NCI-H82 (cell line): ENCODE measurements around the gene VDR.

Experiments
- DNase-seq: peaks from one replicate; lab custom pipeline; 2025; lab: John Stamatoyannopoulos, UW

VDR gene

DNA sequence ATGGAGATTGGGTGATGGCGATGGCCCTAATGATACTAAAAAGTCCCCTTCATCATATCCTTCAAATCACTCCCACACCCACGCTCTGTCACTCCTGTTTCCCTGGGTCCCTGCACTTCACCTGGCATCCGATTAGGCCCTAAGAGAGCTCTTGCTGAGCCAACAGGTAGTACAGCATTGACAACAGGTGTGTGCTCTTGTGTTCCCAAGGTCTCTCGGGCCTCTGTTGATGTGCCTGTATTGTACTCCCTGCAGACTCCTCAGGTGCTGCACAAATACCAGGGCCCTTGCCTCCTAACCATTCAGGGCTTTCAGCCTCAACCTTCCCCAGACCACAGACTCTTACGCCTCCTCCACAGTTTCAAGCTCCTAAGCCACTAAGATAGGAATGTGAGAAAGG lies 25.8 kb upstream of the VDR start:
- no peak for DNase-seq

DNA sequence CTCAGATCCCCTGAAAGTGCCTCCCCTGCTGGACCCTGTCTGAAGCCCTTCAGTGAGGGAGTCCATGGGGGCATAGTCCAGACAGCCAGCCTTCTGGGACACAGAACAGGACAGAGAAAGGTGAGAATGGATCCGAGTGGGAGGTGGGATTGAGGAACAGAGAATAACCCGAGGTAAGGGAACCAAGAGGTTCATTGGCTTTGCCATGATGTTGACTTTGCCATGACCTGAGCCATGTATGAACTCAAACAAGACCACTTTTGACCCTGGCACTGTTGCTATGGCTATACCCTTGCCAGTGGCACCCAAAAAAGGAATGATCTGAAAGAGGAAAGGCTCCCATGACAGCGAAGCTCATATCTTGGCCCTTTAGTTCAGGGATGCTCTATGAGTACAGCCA lies 22.6 kb upstream of the VDR start:
- DNase-seq, result no peak

DNA sequence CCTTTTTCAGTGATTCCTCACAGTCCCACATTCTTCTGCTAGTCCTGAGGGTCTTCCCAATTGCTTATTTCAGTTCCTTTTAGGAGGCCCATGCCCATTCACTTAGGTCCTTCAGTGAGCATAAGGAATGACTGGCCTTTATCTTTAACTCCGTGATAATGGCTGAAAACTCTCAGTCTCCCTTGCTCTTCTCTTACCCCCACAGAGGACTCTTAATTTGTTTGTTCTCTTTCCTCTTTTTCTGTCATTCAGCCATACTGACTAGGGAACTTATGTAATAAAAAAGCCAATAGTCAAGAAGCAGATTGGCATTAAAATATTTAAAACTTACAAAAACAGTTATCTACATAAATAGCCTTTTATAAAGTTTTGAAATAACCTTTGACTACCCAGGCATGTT lies 17.1 kb upstream of the VDR start:
- no peak for DNase-seq

DNA sequence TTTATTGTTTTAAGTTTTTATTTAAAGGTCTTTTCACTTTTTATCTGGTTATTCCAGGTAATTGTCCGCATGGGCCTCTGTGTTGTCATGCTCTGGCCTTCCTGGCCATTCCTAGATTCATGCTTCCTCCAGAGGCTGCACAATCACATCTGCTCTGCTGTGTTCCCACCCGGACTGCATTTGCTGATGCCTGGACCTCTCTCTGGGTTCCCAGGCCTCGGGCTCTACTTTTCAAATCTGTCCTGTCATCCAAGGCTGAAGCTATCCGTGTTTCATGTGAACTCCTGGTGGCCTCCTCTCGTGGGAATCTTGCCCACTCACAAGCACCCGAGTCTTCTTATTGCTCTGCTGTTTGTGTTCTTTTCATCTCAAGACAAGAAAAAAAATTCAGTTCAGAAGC lies 16.1 kb upstream of the VDR start:
- no peak for DNase-seq

DNA sequence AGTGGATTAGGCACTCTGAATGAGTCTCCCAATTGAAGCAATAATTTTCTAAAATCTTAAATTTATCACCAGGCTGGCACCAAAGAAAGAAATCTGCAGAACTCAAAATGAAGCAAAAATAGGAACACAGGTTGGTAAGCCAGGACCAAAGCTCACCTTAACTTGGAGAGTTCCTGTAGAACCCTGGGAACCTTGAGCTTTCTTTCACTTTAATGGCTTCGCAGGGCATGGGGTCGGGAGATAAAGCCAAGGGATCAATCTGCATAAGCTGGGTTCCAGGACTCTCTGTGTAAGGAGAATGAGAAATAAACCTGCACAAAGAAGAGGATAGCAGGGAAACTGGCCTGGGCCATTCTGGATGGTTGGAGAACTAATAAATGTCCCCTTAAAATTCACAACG lies 8.3 kb upstream of the VDR start:
- peak; percentile 22 for DNase-seq

DNA sequence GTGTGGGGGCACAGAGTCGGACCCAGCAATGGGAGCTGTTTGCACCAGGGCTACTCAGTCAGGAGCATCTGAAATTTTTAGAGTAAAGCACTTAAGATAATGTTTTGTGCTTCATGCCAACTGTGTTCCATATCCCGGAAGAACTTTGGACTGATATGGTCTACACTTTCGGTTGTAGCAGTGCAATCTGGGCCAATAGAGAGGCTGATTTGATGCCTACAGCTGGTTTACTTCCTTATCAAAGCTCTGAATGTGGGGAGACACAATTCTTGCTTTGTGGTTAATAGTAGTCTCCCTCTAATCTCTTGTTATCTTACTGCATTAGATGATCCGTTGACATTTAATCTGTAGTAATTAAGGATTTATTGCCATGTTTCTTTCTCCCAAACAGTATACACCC lies 7.8 kb upstream of the VDR start:
- DNase-seq, result peak; percentile 31

DNA sequence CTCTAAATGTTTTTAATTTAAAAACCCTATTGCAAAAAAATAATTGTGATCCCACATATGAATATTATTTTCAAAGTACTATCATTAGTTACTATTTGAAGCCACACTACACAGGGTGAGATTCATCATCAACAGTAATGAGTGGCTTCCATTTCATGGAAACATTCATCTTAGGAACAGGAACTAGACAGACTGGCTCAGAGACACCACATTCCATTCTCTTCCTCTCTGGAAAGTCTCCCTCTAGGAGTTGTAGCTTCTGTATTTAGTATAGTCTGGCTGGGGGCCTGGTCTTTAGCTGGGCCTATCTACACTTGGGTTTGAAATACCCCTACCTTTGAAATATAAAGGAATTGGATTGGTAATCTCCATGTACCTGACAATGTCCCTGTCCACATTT lies 6.2 kb upstream of the VDR start:
- no peak for DNase-seq

DNA sequence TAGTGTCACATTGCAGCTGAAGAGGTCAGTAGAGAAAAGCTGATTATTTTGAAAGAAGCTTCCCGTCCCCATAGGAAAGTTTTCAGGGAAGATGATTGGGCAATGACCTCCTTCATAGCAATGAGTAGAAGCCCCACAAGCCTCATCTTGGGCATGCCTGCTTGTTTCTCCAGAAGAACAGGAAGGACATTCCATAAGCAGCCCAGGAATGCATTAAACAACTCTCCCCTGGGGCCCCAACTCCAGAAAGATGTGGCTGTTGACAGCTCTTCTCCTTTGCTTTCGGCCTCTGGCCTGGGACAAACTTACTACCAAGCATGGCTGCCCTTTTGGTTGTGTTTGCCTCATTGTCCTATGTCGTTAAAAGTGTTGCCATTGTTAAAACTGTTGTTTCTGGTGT lies 5.7 kb upstream of the VDR start:
- DNase-seq, result no peak

DNA sequence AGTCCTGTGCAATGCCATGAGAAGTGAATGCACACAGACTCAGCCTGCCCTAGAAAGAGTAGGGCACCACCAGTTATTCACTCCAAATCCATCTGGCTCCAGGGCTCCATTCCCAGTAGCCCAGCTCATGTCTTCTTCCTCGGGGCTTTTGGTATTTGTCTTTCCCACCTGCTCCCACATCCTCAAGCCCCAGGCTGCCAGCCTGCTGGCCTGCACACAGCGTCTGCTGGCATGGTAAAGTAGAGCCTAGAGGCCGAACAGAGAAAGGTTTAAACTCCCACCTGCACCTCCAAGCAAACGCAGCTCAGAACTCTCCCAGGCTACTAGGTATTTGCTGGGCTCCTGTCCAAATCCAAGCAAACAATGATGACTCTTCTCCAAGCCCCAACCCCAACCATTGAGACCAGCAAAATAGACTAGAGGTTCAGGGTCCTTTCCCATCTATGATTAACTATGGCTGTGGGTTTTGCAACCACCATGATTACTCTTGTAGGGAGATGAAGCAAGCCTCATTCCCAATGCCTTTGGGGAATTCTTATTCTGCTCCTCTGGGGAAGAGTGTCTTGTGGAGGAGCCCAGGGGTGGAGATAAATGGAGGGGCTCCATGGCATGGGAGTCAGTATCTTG lies 5.2 kb upstream of the VDR start:
- DNase-seq, result no peak

DNA sequence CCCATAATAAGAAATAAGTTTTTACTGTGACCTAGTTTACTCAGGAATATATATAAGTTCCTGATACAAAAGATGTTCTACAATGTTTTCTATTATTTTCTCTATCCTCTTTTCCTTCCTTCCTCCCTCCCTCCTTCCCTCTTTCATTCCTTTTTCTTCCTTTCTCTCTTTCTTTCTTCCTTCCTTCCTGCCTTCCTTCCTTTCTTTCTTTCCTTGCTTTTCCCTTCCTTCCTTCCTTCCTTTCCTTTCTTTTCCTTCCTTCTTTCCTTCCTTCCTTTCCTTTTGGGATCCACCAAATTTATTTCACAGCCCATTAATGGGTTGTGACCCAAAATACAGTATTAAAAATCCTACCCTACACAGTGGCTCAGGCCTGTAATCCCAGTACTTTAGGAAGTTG lies 3.9 kb upstream of the VDR start:
- no peak for DNase-seq

DNA sequence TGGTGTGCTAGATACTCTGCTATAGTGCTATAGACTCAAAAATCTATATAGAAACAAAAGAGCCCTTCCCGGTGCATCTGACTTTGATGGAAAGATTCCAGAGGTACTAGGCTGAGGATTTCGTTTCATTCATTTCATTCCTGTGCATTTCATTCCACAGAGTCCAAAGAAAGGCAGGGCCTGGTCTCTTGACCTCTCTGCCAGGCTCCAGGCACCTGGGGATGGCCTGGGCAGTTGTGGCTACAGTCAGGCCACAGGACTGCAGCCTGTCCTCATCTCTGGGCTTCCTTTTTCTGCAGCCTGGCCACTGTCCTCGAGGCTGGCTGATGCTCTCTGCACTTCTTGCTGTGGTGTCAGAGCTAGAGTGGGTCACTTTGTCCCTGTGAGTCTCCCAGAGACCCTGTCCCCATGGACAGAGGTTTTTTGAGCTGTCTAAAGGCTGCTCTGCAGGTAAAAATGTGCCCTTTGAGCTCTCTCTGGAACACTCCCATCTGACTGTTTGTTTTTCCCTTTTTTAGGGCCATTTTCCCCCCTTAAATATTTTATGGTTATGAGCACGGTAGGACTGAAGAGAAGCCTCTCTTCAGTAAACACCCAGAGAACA lies 3.2 kb upstream of the VDR start:
- DNase-seq, result no peak

DNA sequence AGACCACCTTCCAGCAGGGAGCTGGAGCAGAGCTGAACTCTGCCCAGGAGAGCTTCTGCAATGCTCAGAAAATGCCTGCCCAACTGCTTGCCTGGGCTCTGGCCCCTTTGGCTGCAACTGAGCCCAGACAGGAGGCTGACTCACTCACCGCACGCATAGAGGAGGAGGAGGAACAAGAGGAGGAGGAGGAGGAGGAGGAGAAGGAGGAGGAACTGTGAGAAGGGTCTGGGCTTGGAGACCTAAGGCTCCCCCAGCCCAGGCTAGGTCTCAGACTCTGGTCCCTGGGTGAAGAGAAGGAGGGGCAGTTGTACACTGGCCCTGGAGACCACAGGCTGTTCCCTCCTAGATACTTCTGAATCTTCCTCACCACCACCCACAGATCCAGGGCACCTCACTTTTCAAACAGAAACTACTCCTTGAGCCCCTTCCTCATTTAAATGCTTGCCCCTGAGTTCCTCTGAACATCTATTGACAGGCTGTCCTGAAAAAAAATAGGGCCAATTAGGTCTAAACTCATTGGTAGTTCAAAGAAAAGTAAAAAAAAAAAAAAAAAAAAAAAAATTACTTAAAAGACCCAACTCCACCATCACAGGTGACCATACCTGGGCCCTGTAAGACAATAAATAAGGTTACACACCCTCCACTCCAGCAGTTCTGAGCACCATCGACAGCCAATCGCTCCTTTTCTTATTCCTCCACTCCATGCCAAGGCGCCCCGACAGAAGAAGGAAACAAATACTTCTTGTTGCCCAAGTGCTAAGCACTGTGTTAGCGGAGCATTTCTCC lies 674 bp downstream of the VDR start:
- DNase-seq, result no peak

DNA sequence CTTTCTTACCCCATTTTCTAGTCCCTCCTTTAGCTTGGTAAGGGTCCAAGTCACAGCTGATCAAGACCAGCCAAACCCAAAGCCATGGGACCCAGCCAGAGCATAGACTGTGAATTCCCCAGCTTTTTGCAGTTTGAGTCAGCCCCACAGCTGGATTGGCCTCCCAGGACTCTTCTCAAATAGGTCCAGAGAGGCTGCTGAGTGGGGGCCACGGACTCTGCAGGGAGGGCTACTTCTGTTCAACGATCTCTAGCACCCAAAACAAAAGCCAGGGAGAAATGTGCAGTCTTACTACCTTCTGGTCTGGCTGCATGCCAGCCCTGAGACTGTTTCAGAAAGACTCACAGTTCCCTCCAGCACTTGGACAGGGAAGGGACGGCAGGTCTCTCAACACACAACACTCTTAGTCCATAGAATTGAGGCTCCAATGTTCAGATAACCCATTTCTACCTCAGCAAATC lies 1.6 kb downstream of the VDR start:
- no peak for DNase-seq

DNA sequence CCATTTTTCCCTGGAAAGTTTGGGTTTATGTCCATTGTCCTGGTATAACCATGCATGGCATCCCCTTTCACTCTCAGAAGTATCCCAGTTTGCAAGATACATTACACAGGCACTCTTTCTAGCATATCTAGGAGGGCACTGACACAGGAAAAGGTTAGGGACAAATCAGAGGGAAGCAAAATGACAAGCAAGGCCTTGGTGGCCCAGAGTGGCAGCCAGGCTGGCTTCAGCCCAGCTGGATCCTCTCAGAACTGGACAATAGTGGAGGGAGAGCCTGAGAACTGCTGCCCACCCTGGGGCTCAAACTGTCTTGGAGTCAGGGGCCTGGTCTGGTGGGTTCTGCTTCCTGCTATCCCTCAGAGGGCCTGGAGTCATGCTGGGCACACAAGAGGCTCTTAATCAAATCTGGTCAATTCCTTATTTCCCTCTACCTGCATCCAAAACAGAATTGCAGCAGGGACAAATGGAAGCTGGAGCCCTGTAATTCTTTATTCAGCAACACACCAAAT lies 2.6 kb downstream of the VDR start:
- no peak for DNase-seq

DNA sequence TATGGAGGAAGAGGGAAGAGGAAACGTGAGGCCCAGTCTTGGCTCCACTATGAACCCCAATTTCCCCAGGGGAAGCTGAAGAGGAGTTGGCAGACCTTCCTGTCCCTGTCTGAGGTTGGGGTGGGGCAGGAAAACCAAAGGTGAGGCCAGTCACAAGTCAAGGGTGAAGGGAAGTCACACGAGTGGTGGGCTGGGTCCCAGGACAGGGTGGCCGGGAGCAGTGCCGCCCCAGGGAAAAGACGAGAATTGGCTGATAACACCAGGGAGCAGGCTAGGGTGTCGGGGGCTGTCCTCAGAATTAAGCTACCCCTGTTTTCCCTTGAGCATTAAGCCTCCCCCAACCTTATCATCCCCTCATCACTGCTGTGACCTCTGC lies 3.1 kb downstream of the VDR start:
- DNase-seq, result no peak

DNA sequence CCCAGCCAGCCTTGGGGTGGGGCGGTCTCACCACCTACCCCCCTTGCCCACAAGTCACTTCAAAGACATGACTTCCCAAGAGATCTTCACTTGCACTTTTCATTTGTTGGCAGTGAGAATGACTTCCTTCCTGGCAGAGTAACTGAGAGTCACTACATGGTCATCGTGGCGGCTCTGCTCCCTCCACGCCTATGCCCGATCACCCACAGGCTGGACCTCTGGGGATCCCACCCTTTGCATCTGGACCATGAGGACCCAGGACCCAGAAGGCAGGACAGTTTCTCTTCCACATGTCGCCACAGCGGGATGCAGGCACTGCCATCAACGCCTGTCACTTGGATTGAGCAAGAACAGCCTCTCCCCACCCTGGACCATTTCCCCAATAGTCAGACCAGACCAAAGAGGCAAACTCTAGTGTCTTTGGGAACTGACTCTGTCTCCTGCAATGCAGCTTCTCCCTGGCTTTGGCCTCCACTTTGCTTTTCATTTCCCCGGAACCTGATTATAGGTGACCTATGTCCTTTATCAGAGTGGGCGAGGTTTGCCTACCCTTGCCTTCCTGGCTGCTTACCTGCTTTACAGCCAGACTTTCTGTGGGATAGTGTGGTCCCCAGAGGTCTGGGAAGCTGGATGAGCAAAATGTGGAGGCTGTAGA lies 3.6 kb downstream of the VDR start:
- DNase-seq, result no peak

DNA sequence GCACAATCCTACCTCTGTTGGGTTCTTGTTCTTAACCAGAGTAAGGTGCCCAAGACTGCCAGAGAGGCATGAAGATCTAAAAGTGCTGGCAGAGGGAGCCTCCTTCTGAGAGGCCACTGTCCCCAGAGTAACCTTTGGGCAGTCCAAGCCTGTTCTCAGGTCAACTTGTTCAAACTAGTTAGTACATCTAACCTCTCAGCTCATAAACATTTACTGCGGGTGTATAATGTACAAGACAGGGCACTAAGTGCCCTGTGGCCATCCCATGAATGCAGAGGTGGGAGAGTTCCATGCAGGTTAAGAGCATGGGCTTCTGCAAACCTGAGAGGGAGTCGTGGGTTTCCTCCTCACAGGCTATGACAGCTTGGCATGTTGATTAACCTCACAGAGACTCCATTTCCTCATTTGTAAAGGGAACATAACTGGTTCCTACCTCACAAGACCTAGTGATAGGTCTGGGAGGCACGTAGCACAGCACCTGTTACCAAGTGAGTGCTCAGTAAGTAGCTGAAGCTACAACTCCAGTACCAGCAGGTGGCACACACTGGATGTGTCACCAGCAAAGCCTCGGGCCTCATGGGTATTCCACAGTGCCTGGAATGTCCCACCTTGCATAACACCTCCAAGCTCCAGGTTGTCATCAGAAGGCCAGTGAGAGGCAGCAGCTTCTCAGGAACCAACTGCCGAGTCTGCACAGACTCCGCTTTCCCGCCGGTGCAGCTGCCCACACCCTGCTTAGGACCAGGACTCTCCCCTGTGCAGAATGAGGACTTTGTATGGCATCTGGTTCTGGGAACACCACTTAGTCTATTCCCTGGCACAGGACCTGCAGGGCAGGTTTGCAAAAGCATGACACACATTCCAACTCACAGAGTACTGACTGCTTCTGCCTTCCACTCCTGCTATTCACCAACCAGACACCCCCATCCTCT lies 4.4 kb downstream of the VDR start:
- DNase-seq, result peak; percentile 26

DNA sequence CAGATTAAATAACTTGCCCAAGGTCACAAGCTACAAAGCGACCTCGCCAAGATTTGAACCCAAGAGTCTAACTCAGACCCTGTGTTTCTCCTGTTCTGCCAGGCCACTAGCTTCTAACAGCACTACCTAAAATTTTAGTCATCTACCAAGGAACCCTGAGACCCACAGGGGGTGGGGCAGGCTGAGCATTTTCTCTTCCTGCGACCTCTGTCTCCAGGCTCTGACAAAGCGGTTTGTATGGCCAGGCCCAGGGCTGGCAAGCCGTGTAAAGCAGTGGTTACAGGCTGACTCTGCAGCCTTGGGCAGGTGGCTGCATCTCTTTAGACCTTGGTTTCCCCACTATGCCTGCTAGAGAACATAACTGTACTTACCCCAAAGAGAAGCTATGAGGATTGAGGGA lies 5.3 kb downstream of the VDR start:
- no peak for DNase-seq

DNA sequence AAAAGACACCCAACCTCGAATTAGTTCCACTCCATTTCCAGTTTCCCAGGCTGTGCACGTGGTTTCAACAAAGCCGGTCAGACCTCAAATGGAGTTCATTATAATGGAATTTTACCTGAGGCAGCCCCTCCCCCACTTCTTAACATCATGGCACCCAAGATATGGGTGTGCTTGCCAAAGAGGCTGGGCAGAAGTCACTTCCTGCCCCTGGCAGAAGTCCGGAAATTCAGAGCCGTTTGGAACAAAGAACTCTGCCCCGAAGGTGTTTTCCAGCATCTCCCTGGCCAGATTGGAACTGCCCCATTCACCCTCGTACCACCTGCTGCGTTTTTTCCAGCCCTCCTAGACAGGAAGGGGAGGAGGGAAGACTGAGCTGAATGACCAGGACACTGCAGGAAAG lies 8.2 kb downstream of the VDR start:
- DNase-seq, result no peak

DNA sequence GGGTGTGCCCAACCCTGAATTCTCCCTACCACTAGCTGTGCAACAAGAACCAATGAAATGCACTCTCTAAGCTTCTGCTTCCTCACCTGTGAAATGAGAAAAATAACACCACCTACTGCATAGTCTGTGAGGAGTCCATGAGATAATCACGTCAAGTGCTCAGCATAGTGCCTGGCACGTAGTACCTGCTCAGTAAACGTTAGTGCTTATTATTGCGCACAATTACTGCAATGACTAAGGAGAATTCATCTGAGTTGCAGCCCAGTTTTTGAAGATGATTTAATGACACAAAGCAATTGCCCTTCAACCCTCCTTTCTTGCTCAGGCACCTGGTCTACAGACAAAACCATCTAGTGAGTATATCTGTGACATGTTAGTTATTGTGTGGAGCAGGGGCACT lies 8.8 kb downstream of the VDR start:
- DNase-seq, result no peak

DNA sequence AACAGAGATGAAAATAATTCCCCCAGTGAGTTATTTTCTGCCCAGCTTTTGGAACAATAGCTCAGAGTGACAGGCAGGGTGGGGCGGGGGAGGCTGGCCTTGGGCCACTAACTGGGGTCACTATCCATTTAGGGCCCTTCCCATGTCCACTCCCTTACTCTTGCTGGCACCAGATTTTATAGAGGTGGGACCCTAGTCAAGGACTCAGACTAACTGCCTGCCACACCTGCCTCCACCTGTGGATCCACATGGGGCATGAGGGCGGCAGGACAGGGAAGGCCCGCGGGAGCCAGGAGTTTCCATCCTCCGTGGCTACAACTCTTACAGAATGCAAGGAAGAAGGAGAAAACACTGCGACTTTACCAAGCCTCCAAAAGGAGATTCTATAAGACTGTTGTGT lies 10.1 kb downstream of the VDR start:
- no peak for DNase-seq

DNA sequence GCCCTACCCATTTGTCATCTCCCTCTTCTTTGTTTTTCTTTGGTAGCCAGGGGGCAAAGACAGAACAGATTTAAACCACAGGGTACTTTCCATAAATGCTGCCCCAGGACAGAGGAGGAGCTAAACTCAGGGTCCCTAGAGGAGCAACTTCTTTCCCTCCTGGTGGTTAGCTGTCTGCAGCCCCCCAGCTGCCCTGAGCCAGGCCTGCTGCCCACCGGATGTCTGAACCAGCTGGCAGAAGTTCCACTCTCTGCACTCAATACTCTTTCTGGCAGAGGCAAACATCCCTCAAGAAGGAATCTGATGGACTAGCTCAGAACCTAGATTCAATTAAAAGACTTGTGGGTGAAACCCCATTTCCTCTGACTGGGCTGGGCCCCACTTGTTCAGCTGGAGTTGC lies 10.7 kb downstream of the VDR start:
- DNase-seq, result no peak
